HG02870 (cell line): ENCODE measurements around the gene CC2D2B.
"Not testable (repeated sequence)": the region's sequence is repeated elsewhere in the genome, so short reads cannot be mapped to it uniquely, and the experiment has no call there.

ENCODE experiments used
- ATAC-seq: cut with Tn5 transposase; IDR thresholded peaks from one replicate; pipeline ENCODE4 v1.9.1; 2021; ENCODE audit warnings: mild to moderate bottlenecking, moderate library complexity; ENCODE audit not compliant: unreplicated experiment

The CC2D2B gene, protein sequence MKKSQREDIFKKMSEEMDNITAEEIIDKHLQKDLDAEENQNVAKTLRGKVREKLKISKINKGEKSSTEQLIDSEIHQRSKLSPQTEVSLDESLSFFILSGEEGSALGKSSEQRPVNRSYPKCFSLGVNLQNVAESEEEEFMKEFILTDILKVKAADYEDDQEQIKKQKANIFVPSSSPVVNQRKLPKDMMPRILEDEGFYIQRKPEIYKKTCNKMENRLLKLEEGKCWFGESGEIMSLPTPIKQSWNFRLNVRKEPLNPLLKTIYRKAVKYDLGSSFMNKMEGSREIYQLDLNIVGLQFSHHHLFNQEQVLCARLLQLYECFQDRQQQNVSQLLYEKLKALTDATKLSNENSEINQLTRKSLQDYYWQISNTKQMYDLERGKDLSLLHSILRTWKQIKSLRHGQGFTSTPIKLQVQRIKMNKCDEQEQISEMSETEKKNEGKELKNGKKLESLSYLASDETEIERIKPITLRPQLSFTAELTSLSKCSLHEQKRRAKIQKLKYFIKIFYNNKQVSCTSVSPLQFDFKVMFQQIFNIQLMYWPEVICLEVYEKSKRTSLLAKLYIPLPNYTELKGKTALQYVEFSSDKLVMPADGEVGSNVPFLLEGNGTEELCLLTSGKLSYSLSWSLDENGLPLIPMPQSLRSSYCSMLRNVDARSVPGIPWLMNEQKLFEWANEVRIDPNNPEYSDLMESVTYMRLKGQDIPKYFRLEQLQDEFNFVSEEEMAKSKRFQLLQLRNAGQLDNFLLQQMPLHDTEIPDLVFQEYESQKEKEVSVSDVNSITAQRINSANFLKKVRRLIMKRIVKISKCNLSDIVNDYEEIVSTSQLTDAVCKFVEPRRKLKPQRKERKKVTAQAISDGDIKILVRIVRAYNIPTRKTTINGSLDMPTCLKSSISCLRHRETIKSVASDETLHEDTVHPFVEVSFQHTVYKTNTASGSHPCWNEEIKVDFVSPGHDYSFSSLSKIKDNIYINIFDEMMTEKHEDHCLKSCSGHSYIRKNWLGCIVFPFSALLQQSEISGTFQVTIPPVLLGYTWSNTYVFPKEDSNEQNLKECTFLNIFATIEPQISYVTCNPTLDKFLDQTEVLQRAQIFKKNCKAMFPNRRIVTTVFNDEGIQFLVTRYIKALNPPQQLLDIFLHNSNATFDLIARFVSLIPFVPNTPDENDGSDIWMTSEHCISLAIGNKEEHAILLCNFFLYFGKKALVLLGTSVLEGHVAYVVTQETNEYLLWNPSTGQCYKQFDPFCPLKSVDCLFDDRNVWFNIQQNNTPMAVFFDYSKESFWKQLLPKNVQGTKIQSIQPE (N-terminal part only)

DNA sequence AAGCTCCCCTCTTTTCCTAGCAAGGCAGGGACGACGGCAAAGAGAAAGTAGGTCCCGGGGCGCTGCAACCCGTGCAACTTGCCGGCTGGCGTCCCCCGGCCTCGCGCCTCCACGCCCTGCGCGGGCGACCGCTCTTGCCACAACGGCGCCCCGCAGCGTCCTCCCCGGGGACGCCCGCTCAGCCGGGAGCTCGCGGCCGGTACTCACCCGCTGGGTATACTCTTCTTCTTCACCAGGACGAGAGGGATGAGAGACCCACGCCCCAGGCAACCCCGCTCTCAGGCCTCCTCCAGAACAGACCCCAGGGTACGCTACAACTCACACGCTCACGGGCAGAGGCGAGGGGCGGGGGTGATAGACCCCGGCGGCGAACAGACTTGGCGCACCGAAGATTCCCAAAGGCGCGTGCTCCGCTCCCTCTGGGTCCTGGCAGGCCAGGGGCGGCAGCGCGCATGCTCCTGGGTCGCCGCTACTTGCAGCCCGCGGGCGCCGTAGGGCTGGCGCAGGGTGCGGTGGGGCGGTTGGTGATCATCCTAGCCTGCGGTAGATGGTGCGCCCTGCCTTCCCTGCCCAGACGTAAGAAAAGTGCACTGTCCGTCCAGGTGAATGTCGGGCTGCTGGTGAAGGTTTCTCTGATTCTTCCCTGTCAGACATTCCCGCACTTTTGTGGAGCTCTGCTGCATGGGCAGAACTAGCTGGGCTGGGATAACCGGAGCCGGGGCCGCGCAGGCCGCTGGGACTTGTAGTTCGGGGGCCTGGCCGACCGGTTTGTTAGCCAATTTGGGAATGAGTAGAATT lies at the start of gene CC2D2B:
Gene CC2D2B, plus strand, starts transcription at position 520 of the 798 bp plus-strand sequence. CDS start 3,349 bp downstream, outside the sequence.
- peak; percentile 82 for ATAC-seq

DNA sequence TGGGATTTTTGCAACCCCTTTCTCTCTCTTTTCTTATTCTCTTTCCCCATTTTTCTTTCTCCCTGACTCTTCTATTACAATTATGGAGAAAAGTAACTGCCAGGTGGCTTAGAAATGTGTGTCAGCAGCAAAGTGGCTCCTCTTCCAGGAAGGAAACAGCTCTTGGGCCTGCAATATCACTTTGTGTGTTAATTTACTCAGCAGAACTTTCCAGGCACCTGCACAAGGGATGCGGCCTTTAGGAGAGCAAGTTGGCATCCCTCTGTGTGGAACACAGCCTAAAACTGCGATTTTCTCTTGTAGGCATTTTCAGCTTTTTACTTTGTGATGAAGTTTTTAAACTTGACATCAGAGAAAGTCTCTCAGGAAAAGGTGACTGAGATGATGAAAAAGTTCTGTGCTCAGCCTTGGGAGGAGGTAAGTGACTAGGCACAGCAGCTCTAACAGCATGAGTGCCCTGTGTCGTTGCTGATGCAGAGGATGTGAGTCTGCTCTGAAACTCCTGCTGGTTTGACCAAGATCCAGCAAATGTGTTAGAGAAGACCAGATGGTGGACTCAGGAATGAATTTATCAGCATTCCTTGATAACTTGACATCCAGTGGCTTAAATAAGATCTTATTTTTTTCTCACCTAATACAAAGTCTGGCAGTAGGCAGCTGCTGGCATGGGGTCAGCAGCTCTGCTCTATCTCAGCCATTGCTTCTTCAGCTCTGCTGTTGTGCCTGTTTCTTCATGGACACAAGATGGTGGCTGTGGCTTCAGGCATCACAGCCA lies 47.4 kb upstream of the CC2D2B start:
- ATAC-seq: no peak

DNA sequence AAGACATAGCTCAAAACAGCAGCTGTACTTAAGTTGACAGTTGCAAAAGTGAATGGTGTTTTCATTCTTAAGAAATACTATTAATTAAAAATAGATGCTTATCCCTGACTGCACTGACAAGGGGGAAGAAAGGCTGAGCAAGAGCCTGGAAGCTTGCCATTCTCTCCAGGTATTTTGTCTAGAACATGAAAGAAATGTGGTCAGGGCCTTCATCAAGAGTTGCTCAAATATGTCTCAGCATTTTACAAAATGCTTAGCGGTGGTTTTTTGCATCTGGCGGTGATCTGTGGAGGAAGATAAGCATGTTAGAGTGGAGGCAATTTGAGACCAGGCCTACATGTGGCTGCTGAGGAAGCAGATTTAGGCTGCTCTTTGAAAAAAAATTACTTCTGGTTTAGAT lies 46.4 kb upstream of the CC2D2B start:
- ATAC-seq: no peak

DNA sequence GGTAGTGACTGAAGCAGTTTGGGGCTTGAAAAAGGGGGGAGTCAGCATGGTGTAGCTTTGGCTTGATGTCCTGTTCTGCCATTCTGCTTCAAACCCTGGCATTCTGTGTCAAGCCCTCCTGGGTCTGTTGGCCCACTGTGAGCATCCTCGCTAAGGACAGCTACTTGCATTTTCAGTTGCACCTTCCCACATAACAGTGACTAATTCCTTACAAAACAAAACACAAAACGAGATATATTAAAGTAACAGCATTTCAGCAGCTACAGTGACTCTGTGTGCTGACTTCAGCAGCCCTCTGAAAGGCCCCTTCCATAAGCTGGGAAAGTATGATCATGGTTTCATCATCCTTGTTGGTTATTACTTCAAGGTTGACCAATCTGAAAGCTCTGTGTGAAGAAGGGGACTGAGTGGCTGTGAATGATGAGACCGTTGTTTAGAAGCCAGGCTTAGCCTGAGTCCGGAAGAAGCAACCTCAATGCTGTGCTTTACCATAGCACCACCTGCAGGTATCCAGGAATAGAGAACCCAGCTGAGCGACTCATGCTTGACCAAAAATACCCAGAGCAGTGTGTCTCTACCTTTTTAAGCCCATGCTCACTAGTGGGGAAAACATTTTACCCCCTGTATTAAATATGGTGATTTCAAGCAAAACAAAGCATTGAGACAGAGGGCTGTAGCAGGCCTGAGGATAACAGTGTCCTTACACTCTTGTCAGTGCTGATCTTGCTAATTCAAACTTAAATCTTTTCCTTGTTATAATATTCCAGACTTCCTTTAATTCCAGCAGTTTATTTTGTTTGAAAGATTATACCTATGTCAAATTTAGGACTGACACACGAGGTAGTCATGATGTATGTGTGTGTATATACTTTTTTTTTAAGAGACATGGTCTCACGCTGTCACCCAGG lies 42.6 kb upstream of the CC2D2B start:
- ATAC-seq: peak; percentile 88

DNA sequence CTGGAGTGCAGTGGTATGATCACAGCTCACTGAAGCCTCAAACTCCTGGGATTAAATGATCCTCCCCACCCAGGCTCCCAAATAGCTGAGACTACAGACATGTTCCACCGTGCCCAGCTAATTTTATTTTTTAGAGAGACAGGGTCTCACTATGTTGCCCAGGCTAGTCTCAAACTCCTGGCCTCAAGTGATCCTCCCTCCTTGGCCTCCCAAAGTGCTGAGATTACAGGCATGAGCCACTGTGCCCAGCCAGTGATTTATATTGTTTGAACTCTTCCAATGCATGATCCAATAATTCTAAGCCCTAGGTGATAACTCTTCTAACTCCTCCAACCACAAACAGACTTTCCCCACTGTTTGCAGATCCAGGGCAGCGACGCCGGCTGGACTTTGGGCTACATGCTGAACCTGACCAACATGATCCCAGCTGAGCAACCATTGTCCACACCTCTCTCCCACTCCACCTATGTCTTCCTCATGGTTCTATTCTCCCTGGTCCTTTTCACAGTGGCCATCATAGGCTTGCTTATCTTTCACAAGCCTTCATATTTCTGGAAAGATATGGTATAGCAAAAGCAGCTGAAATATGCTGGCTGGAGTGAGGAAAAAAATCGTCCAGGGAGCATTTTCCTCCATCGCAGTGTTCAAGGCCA lies 41.8 kb upstream of the CC2D2B start:
- no peak for ATAC-seq

DNA sequence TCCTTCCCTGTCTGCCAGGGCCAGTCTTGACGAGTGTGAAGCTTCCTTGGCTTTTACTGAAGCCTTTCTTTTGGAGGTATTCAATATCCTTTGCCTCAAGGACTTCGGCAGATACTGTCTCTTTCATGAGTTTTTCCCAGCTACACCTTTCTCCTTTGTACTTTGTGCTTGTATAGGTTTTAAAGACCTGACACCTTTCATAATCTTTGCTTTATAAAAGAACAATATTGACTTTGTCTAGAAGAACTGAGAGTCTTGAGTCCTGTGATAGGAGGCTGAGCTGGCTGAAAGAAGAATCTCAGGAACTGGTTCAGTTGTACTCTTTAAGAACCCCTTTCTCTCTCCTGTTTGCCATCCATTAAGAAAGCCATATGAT lies 41.3 kb upstream of the CC2D2B start:
- ATAC-seq: no peak

DNA sequence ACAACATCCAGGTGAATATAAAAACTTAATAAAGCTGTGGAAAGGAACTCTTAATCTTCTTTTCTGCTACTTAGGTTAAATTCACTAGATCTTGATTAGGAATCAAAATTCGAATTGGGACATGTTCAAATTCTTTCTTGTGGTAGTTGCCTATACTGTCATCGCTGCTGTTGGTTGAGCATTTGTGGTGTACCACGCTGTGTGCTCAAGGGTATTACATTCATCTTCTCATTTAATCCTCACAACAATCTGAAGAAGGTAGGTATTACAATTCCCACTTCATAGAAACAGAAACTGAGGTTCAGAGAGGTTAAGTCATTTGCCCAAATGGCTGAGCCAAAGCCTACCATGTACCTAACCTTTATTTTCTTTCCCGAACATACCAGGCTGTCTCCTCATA lies 39.9 kb upstream of the CC2D2B start:
- ATAC-seq: no peak

DNA sequence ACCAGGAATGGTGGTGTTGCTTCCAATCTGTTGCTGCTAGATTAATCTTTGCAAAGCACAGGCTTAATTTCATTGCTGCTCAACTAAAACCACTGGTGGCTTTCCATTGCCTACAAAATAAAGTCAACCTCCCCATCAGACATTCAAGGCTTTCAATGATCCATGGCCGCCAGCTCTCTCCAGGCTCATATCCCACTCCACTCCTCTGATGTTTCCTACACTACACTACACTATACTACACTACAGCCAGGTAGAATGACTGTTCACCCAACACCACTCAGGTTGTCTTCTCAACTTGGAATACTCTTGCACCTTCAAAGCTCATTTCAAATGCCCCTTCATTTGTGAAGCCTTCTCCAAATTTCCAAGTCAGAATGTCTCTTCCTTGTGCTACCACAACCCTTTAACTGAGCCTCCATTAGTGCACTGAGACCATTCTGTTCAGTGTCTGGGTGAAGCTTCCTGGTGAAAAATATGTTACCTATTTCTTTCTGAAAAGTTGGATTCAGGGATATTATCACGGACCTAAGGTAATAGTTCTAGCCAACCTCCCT lies 35.5 kb upstream of the CC2D2B start:
- no peak for ATAC-seq

DNA sequence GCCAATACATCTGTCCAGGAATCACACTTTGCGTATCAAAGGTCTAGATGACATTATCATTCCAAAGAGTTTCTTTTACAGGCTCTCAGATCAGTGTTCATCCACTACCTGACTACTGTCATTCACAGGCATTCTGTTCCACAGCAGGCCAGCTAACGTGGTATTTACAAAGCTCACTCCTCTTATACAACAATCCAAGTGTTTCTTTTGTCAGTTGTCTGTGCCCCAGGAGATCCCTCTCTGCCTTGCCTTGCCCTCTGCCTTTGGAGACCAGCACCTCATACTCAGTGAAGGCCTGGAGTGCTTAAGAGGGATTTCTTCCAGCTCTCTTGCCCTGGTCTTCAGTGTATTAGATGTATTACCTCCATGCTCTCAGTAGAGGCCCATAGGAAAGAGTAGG lies 34.6 kb upstream of the CC2D2B start:
- no peak for ATAC-seq

DNA sequence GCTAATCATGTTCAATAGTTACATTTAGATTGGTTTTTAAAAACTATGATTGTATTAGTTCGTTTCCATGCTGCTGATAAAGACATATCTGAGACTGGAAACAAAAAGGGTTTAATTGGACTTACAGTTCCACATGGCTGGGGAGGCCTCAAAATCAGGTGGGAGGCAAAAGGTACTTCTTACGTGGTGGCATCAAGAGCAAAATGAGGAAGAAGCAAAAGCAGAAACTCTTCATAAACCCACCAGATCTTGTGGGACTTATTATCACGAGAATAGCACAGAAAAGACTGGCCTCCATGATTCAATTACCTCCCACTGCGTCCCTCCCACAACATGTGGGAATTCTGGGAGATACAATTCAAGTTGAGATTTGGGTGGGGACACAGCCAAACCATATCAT lies 34.1 kb upstream of the CC2D2B start:
- ATAC-seq: no peak

DNA sequence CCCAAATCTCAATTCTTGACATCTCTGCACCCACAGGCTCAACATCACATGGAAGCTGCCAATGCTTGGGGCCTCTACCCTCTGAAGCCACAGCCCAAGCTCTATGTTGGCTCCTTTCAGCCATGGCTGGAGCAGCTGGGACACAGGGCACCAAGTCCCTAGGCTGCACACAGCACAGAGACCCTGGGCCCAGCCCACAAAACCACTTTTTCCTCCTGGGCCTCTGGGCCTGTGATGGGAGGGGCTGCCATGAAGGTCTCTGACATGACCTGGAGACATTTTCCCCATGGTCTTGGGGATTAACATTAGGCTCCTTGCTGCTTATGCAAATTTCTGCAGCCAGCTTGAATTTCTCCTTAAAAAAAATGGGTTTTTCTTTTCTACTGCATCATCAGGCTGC lies 33.0 kb upstream of the CC2D2B start:
- not testable (repeated sequence) for ATAC-seq

DNA sequence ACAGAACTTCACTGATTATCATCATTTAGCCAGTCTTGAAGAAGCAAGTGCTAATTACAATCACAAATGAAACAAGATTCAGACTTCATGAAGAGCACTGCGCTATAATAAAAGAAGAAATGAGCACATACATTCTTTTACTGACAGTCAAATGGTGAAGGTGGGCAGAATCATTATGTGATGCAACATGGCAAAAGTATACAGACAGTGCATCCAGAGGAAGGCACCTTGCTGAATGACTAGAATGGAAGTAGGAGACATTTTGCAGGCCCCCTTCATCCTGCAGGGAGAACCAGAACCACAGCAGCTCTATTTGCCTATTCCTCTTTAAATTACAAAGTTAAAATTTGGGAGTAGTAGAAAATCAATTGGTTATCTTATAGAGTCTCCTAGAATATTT lies 31.0 kb upstream of the CC2D2B start:
- no peak for ATAC-seq

DNA sequence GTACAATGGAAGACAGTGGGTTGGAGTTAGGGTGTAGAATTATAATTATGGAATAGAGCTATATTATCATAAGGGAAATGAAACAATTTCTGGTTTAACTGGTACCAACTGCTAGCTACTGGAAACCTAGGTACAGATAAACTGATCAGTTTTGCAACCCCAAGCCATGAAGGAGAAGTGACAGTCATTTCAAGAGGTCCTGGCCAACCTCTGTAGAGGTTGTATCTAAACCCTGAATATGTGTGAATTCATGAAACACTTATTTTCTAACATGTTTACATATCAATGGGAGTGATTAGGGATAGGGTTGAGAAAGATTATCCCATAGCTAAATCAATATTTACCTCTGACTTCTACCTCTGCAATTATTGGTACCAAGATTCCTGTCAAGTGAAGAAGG lies 29.9 kb upstream of the CC2D2B start:
- ATAC-seq: peak; percentile 62

DNA sequence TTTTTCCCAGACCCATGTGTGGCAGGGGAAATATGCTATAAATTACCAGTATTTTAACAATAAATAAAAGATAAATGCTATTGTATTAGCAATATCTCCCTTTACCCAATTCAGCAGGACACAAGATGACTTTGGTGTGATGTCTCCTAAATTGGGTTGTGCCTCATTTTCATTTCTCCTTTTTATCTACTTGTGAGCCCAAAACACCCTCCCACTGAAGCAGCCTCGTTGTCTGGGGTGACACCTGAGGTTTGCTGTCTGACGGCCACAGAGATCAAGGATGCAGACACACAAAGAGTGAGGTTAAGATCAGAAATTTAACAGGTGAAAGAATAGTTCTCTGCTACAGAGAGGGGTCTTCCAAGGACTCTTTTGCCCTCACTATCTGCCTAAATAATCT lies 27.1 kb upstream of the CC2D2B start:
- peak; percentile 47 for ATAC-seq

DNA sequence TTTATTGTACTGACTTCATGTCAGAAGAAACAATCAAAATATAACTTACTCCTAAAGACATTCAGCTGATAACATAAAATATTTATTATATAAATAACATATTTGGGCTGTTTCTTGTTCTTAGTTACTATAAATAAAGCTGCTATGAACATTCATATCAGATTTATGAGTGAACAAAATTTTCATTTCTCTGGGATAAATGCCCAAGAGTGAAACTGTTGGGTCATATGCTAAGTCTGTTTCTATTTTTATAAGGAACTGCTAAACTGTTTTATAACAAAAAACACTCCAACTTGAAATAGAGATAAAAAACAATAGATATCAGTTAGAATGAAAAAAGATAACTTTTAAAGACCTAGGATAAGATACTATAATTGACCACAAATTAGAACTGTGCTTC lies 26.5 kb upstream of the CC2D2B start:
- no peak for ATAC-seq

DNA sequence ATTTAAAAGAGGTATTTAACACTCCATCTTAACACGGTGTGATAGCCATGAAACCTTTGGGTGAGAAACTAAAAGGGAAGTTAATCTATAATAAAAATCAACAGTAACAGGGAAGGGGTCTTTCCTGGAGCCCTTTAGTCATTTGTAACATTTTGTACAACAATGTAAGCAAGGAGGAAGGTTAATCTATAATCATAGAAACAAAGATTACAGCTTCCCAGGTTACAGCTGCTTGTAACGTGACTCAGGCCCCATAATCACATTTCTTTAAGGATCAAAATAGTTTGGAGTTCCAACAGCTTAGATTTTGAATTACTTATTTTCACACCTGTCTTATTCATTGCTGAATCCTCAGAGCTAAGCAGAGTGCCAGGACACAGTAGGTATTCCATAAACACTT lies 17.9 kb upstream of the CC2D2B start:
- no peak for ATAC-seq

DNA sequence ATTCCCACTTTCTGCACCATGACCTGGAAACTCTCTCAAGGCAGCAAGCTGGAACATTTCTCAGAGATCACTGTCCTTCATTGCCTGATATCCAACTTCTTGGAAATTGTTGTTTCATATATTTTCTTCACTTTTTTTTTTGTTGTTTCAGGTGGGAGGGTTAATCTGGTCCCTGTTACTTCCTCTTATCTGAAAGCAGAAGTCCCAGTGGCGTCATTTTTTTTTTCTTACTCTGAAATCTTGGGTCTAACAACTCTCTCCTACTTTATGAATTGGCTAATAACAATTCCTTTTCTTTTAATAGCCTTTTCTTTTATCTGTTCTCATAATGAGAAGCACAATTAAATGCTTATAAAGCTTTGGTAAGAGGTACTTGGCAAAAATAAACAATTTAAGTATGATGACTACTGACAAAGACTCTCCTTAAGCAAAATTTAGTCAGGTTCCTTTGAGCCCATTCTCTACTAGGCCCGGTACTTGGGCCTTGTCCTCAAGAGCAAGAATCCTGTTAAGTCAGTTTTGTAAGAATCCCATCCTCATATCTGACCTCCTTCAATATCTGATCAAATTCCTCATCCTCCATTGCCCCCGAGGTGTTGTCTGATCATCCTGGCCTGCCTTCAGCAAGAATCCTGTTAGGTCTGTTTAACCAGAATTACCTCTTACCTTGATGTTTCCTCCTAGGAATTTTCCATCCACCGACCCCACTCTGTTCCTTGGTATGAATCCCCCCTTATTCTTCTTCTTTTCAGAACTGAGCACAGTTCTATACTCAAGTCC lies 11.5 kb upstream of the CC2D2B start:
- no peak for ATAC-seq
